ENCODE measurements around the gene MYH14.

GRCh38 chr19:50333737-50334617 lies 130.6 kb downstream of the MYH14 start:
- TF ChIP-seq EZH2 (IDR thresholded peaks at IDR 0.05), result no peak
- TF ChIP-seq, protein P1, sequence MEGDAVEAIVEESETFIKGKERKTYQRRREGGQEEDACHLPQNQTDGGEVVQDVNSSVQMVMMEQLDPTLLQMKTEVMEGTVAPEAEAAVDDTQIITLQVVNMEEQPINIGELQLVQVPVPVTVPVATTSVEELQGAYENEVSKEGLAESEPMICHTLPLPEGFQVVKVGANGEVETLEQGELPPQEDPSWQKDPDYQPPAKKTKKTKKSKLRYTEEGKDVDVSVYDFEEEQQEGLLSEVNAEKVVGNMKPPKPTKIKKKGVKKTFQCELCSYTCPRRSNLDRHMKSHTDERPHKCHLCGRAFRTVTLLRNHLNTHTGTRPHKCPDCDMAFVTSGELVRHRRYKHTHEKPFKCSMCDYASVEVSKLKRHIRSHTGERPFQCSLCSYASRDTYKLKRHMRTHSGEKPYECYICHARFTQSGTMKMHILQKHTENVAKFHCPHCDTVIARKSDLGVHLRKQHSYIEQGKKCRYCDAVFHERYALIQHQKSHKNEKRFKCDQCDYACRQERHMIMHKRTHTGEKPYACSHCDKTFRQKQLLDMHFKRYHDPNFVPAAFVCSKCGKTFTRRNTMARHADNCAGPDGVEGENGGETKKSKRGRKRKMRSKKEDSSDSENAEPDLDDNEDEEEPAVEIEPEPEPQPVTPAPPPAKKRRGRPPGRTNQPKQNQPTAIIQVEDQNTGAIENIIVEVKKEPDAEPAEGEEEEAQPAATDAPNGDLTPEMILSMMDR (IDR thresholded peaks at IDR 0.05), result no peak

Data from neural progenitor cell (in vitro differentiated cells).